HG03159 (cell line): ENCODE measurements around the gene MIEN1.
"Not testable (repeated sequence)": the region's sequence is repeated elsewhere in the genome, so short reads cannot be mapped to it uniquely, and the experiment has no call there.

Source experiments
- ATAC-seq: cut with Tn5 transposase; IDR thresholded peaks from one replicate; pipeline ENCODE4 v1.9.1; 2021; ENCODE audit warnings: mild to moderate bottlenecking, moderate library complexity; ENCODE audit not compliant: unreplicated experiment

MIEN1 gene

DNA sequence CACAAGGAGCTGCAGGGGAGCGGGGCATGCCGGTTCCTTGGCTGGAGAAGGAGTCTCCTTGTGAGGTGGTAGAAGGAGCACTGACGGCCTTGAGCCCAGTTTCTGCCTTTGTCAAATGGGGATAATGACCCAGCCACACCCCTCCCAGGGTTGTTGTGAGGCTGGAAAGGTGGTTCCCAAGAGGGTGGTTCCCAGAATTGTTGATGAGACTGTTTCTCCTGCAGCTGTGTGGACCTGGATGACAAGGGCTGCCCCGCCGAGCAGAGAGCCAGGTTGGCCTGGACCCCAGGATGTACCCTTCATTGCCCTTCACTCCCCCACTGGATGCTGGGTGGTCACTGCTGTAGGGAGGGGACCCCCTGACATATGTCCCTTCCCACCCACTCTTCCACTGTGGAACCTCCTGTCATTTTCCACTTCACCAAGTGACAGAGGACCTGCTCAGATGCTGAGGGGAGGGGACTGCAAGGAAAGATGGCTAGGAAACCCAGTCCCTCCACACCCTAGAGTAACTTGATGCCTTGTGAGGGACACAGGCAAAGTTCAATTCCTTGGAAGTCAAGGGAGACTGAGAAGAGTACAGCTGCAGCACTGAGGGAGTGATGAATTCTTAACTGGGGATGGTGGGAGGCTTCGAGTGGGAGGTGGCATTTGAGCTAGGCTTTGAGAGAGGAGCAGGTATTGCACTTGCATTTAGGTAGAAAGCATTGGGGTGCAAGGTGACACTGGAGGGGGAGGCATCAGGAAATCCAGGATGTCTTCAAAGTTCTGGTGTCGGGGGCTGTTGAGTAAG is 10.6 kb downstream of the MIEN1 start:
- ATAC-seq: no peak

DNA sequence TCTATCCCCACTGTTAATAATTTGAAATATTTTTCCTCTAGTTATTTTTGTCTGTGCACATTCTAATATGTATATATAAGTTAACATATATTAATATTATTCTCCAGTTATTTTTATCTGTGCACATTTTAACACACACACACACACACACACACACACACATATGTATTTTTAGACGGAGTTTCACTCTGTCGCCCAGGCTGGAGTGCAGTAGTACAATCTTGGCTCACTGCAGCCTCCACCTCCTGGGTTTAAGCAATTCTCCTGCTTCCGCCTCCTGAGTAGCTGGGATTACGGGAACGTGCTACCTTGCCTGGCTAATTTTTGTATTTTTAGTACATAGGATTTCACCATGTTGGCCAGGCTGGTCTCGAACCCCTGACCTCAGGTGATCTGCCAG is 12.7 kb downstream of the MIEN1 start:
- no peak for ATAC-seq

DNA sequence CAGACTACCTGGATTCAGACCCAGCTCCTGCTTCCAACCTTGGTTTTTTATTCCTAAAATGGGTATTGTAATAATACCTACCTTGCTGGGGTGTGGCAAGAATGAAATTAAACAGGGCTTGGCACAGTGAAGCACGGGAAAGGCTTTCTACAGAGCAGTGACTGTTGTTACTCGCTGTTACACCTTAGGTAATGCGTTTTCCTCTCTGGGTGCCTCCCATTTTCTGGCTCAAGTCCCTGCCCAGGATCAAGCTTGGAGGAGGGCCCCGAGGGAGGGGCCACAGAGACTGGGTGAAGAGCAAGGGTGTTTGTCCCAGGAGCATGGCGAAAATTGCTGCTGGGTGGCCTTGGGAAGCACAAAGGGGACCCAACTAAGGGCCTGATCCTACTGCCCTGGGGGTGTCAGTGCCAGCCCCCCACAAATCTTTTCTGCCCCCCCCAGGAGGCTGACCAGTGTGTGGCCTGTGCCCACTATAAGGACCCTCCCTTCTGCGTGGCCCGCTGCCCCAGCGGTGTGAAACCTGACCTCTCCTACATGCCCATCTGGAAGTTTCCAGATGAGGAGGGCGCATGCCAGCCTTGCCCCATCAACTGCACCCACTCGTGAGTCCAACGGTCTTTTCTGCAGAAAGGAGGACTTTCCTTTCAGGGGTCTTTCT is 13.3 kb downstream of the MIEN1 start:
- ATAC-seq: no peak

DNA sequence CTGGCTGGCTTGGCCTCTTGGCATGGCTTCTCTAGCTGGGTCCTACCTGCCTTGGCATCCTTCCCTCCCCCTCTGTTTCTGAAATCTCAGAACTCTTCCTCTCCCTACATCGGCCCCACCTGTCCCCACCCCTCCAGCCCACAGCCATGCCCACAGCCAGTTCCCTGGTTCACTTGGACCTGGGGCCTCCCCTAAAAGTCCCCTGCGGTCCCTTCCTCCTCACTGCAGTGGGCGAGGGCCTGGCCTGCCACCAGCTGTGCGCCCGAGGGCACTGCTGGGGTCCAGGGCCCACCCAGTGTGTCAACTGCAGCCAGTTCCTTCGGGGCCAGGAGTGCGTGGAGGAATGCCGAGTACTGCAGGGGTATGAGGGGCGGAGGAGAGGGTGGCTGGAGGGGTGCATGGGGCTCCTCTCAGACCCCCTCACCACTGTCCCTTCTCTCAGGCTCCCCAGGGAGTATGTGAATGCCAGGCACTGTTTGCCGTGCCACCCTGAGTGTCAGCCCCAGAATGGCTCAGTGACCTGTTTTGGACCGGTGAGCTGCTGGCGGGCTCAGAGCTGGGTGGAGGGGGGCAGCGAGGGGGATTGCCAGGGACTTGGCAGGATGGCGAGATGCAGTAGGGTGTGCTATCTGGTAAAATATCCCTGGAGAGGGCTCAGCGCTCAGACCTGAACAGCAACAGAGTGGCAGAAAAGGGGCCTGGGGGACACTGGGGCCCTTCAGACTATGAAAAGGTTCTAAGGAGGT is 14.1 kb downstream of the MIEN1 start:
- no peak for ATAC-seq

DNA sequence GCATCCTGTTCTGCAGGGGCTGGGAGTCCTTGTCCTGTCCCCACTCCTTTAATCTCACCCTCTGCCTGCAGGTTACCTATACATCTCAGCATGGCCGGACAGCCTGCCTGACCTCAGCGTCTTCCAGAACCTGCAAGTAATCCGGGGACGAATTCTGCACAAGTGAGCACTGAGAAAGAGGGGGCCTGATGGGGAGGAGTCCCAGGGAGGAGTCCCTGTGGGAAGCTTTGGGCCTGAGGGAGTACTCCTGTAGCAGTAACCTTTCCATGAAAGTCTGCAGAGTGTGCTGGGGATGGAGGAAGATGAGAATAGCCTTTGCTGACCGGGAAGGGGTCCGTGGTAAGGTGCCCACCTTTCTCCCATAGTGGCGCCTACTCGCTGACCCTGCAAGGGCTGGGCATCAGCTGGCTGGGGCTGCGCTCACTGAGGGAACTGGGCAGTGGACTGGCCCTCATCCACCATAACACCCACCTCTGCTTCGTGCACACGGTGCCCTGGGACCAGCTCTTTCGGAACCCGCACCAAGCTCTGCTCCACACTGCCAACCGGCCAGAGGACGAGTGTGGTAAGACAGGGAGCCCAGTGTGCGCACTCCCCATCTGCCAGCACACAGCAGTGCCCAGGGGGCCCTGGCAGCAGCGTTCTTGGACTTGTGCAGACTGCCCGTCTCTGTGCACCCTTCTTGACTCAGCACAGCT is 14.8 kb downstream of the MIEN1 start:
- no peak for ATAC-seq

DNA sequence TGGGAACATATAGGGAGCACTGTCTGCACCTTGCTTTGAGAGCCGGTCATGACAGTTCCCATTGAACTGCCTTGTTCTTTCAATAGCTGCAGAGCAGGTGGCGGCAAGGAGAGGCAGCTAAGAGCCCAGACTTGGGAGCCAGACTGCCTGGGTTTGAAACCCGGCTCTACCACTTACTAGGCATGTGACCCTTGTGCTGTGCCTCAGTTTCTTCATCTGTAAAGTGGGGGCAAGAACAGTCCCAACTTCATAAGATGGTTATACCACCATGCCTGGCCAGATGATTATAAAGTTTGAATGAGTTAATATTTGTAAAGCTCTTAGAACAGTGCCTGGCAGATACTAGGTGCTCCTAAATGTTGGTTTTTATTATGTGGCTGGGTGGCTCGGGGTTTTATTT is 16.1 kb downstream of the MIEN1 start:
- ATAC-seq: no peak

DNA sequence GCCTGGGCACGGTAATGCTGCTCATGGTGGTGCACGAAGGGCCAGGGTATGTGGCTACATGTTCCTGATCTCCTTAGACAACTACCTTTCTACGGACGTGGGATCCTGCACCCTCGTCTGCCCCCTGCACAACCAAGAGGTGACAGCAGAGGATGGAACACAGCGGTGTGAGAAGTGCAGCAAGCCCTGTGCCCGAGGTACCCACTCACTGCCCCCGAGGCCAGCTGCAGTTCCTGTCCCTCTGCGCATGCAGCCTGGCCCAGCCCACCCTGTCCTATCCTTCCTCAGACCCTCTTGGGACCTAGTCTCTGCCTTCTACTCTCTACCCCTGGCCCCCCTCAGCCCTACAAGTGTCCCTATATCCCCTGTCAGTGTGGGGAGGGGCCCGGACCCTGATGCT is 18.5 kb downstream of the MIEN1 start:
- ATAC-seq: no peak

DNA sequence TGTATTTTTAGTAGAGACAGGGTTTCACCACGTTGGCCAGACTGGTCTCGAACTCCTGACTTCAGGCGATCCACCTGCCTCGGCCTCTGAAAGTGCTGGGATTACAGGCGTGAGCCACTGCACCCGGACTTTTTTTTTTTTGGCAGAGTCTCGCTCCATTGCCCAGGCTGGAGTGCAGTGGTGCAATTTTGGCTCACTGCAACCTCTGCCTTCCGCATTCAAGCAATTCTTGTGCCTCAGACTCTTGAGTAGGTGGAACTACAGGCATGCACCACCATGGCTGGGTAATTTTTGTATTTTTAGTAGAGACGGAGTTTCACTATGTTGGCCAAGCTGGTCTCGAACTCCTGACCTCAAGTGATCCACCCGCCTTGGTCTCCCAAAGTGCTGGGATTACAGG is 19.3 kb downstream of the MIEN1 start:
- not testable (repeated sequence) for ATAC-seq

DNA sequence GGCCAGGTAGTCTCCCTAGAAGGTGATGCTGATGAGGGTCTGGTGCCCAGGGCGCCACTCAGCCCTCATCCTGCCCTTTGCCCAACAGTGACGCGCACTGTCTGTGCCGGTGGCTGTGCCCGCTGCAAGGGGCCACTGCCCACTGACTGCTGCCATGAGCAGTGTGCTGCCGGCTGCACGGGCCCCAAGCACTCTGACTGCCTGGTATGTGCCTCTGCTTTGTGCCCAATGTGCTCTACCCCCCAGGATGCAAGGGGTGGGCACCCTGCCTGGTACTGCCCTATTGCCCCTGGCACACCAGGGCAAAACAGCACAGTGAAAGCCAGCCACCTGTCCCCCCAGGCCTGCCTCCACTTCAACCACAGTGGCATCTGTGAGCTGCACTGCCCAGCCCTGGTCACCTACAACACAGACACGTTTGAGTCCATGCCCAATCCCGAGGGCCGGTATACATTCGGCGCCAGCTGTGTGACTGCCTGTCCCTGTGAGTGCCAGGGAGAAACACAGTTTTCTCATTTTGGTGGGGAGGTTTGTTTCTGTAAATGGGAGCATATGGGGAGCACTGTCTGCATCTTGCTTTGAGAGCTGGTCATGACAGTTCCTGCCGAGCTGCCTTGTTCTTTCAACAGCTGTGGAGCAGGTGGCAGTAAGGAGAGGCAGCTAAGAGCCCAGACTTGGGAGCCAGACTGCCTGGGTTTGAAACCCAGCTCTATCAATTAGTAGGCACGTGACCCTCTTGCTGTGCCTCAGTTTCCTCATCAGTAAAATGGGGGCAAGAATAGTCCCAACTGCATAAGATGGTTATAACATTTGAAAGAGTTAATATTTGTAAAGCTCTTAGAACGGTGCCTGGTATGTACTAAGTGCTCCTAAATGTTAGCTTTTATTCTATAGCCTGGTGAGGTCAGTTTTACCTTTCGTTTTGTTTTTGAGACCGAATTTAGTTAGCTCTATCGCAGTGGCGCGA is 20.1 kb downstream of the MIEN1 start:
- ATAC-seq: no peak

DNA sequence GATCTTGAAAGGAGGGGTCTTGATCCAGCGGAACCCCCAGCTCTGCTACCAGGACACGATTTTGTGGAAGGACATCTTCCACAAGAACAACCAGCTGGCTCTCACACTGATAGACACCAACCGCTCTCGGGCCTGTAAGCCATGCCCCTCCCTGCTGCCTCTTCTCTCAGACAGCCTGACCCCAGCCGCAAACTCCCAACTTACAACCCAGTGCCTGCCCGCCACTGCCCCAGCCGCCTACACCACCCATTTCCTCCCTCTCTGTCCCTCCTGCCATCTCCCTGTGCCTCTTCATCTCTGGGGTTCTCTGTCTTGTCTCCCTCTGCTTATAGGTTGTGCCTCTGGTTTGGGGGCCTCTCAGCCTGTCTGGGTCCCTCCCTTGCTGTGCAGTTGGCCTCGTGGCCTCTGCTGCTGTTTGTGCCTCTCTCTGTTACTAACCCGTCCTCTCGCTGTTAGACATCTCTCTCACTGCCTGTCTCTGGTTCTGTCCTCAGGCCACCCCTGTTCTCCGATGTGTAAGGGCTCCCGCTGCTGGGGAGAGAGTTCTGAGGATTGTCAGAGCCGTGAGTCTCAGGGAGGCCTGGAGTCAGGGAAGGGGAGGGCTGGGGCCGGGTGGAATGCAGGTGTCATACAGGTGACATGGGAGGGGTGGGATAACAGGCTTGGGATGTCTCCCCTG is 20.9 kb downstream of the MIEN1 start:
- ATAC-seq: no peak

DNA sequence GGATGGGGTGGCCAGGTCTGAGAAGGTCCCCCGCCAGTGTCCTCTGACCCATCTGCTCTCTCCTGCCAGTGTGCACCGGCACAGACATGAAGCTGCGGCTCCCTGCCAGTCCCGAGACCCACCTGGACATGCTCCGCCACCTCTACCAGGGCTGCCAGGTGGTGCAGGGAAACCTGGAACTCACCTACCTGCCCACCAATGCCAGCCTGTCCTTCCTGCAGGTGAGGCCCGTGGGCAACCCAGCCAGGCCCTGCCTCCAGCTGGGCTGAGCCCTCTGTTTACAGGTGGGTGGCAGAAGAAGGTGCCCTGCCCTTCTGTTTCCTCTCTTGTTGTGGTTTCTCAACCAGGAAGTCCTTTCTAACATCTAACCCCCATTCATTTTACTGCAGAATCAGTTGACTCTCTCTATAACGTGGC is 23.4 kb downstream of the MIEN1 start:
- ATAC-seq: no peak

DNA sequence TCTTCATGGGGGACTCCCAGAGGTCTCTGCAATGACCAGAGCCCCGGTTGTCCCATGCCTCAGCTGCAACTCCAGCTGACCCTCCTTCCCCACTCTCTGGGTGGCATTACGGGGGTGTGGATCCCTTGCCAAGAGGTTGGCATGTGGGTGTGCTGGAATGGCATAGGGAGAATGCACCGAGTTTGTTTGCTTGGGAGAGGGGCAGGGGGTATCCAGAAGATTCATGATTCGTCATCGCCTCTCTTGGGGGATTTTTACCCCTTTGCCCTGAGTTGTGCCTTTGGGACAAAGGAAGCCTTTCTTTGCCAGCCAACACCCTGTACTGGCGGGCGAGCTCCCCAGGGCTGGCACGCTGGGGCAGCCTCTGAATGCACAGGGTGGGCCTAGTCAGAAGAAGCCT is 23.9 kb downstream of the MIEN1 start:
- no peak for ATAC-seq

DNA sequence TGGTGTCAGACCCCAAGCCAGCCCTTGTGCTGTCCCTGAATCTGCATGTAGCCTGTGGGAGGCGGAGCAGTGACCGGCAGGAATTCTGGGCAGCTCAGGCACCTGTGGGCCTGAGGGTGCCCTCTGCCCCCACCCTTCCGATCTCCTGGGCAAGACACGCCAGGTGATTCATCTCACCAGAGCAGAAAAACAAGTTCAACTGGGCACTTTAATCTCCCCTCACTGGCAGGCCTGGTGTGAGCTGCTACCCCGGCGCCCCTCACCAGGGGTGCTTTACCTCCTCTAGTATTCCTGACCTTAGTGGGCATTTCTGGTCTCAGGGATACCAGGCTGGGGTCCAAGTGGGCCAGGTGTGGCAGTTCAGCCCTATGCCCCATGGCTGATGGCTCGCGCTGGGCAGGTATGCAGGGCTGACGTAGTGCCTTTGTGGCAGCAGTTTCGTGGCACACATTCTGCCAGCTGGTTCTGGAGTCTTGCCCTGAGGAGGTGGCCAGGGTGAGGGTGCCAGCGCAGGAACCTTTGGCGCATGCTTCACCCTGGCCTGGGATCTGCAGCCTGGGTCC is 24.5 kb downstream of the MIEN1 start:
- no peak for ATAC-seq

DNA sequence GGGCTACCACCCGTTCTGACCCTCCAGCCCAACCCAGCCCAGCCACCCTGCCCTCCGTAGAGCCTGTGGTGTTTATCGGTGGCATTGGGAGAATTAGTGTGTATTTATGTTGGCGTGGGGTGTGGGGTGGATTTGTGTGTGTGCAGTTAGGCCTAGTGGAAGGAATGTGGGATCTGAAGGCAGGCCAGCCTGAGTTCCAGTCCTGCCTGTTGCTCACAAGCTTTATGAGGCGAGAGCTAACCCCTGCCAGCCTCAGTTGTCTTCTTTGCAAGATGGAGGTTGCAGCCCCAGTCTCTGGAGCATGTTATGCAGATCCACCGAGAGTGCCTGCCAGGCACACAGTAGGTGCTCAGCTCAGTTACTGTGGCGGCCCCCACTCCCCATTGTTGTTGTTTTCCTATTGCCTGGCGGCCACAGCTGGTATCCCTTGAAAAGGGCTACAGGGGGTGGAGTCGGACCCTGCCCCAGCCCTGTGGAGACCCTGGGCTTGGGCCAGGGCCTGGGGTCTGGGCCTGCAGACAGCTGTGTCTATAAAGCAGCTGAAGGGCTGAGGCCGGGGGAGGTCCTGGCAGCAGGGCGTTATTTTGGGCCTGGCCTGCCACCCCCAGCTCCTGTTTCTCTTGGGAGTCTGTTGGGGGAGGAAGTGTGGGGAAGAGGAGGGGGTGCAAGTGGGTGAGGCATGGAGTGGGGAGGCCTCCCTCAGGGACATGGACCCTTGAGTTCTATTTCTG is 25.3 kb downstream of the MIEN1 start:
- no peak for ATAC-seq

DNA sequence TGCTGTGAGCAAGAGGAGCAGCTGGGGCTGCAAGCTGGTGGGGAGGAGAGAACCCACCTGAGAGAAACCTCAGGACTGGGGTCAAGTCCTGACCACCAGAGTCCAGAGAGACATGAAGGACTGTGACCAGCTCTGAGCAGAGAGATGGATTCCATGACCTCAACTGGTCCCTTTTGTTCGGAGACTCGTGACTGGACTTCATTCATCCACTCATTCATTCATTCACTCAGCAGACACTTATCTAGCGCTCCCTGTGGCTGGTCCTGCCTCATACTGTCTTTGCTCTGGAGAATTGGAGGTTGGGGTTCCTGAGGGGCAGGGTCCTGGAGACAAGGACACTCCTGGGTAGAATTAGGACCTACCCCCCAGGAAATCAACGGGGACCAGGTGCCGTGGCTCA is 26.4 kb downstream of the MIEN1 start:
- ATAC-seq: no peak

DNA sequence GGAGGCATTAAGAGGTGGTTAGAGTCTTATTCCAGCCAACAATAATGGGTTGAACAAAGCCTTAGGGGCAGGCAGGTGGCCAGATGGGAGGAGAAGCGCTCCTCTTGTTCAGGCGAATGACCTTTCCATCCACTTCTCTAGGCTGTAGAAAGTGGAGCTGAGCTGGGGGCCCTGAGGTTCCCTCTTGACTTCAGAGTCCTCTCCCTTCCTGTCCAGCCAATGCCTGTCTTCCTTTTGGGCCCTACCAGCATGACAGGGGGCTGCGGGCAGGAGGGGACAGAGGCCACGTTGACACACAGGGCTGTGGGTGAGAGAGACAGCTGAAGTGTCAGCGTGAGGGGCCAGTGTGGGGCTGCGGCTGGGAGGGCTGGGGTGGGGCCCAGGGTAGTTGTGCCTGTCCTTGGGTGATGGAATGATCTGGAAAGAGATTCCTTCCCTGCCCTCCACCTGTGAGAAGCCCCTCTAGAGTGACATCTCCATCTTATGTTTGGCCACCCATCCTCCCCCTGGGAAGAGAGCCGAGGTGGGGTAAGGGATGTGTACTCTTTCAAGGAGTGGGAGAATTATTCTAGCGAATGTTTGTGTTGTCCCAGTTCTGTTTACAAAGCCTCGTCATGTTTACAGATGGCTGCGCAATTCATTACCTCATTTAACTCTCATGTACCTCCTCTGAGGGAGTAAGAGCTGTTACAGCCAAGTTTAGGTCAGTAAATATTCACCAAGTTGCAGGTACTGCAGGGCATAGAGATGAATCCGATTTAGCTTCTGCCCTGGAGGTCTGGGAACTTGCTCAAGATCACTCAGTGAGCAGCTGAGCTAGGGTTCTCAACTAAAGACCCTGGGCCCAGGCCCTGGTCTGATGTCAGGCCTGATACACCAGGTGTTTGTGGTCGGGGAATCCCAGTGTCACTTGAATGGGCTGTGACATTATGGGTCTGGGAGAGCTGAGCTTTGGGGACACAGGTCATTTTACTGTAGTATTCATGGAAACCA is 27.1 kb downstream of the MIEN1 start:
- no peak for ATAC-seq

DNA sequence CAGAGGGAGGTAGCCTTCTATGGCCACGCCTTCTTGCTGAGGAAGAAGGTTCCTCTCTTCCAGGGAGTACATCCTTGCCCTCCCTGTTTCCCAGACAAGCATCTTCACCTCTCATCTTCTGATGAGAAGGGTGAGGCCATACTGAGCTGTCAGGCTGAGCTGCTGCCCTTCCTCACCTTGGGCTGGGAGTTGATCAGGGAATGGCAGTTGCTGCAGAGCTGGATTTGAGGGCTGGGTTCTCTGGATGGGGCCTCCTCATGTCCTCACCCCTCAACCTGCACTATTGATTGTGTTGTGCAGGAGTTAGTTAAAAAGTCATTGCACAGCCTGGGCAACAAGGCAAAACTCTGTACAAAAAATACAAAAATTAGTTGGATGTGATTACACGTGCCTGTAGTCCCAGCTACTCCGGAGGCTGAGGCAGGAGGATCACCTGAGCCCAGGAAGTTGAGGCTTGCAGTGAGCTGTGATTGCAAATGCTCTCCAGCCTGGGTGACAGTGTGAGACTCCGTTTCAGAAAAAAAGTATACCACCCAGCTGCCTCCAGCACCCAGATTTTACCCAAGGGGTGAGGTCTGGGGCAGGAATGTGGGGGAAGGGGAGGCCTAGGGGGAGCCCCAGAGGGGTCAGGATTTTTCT is 28.4 kb downstream of the MIEN1 start:
- ATAC-seq: no peak
